Heart left ventricle (tissue), 16 donors: ENCODE data around the gene CD40LG. TPM values are rescaled to one million over a fixed set of nuclear protein-coding genes. Genes with fewer than 3 reads are reported as not detected.

Source experiments
- ATAC-seq, 4 donors: fragments of 200-7000 bp; cut with Tn5 transposase; one replicate each; pipeline ENCODE4 v1.9.1; 2020 to 2022; ENCODE audit warnings: moderate library complexity in 4 of 4, mild to moderate bottlenecking in 3 of 4, moderate number of reproducible peaks in 1 of 4
- DNase-seq, 5 donors: peaks; one replicate each; pipeline ENCODE4 v3.0.0-alpha.2; 2020
- H3K27ac ChIP-seq, 12 donors: fragments of 200-600 bp; sonication (generic) in 4 of 12; one replicate each; pipeline versions ENCODE4 v1.5.0 to v1.8.0; 2016 to 2022; ENCODE audit warnings: mild to moderate bottlenecking in 2 of 12
- H3K27me3 ChIP-seq, 9 donors: fragments of 200-600 bp; sonication (generic) in 2 of 9; one replicate each; pipeline versions ENCODE4 v1.5.1 to v1.8.0; 2016 to 2022; ENCODE audit warnings: mild to moderate bottlenecking in 3 of 9
- H3K36me3 ChIP-seq, 9 donors: fragments of 200-600 bp; sonication (generic) in 2 of 9; one replicate each; pipeline versions ENCODE4 v1.5.0 to v1.8.0; 2018 to 2022; ENCODE audit warnings: mild to moderate bottlenecking in 2 of 9
- H3K4me1 ChIP-seq, 12 donors: fragments of 200-600 bp; sonication (generic) in 4 of 12; one replicate each; pipeline versions ENCODE4 v1.5.0 to v1.8.0; 2016 to 2022; ENCODE audit warnings: mild to moderate bottlenecking in 3 of 12
- H3K4me3 ChIP-seq, 12 donors: fragments of 200-600 bp; sonication (generic) in 4 of 12; one replicate each; pipeline versions ENCODE4 v1.5.0 to v1.8.0; 2017 to 2022; ENCODE audit warnings: mild to moderate bottlenecking in 9 of 12, moderate library complexity in 4 of 12
- H3K9me3 ChIP-seq, 12 donors: fragments of 200-600 bp; sonication (generic) in 4 of 12; one replicate each; pipeline versions ENCODE4 v1.5.0 to v1.8.0; 2016 to 2022; ENCODE audit warnings: mild to moderate bottlenecking in 1 of 12
- CTCF ChIP-seq, 12 donors: fragments of 200-600 bp; sonication (generic) in 4 of 12; IDR thresholded peaks; one replicate each; pipeline versions ENCODE4 v1.5.0 to v1.8.0; 2018 to 2022; ENCODE audit warnings: antibody characterized with exemption in 12 of 12, mild to moderate bottlenecking in 5 of 12
- POLR2A ChIP-seq, 2 donors: fragments of 450-650 bp; IDR thresholded peaks; one replicate each; pipeline ENCODE4 v1.6.1; 2017; ENCODE audit warnings: antibody characterized with exemption in 2 of 2, mild to moderate bottlenecking in 2 of 2, moderate library complexity in 2 of 2
- WGBS, 4 donors: extraction: QIAGEN DNeasy Blood & Tissue Kit in 2 of 4; methylation state at CpG; one replicate each; pipeline versions ENCODE4 v1.1.5 to v1.1.7; 2013 to 2018; 5-methylcytosine and 5-hydroxymethylcytosine counted together
- intact Hi-C, 10 donors: fragments of 100-400 bp; cut with DNase I; formaldehyde crosslinking; loops; one replicate each; pipeline versions ENCODE4 v1.11.1 to v1.14.2; 2022
- polyA plus RNA-seq, 2 donors: library from polyadenylated mRNA; stranded (reverse); fragments of 200-250 nt; gene quantifications; one replicate each; pipeline ENCODE4 v1.2.3, GENCODE V29; 2013
- total RNA-seq, 9 donors: library from RNA; depleted of rRNA in 2 of 9; stranded (reverse); fragments of >200 nt in 2 of 9; fragmentation: NEBNext Ultra II Directional in 3 of 9; extraction: Animal tissue kit (Norgen Biotek cat#: 25700) in 3 of 9; gene quantifications; one replicate each; pipeline versions ENCODE4 v1.1.0 to v1.2.4, GENCODE V29; 2016 to 2023
- donor health status: ischemic (EF 13 %, LVEDD 7.1; RV severe dilation, severe dysfunction).
- donor health status: healthy with polysubstance abuse.
- donor health status: DM: no; HTN: yes; CAD: no.
- donor health status: DM: no; HTN: no; CAD: no.
- donor health status: ischemic (EF 25% LVEDD 6.9; RV normal size, moderate dysfunction).
- donor health status: ischemic (EF 25% LVEDD 5.7; RV mildly dilated, moderate dysfunction).
- donor health status: healthy.
- donor health status: DM: yes; HTN: yes; CAD: no.
- donor health status: ischemic (EF 35%, LVEDD 5.7; RV mildly dilated, moderate dysfunction).
- donor health status: nonischemic (EF 11% LVEDD 7.7; RV severe dilation, severe dysfunction).
- donor health status: DM: yes; HTN: yes; CAD: no.
- donor health status: PGD.
- donor health status: ischemic (EF 29% LVEDD 5.4; RV normal size, mild dysfunction).
- donor health status: nonischemic (EF 23%, LVEDD 6.1; RV moderate dilation, normal function).

CD40LG gene
- total and polyA plus RNA-seq, 11 donors: 0.04 to 0.75 (median 0.36) TPM; not detected in 8

DNA sequence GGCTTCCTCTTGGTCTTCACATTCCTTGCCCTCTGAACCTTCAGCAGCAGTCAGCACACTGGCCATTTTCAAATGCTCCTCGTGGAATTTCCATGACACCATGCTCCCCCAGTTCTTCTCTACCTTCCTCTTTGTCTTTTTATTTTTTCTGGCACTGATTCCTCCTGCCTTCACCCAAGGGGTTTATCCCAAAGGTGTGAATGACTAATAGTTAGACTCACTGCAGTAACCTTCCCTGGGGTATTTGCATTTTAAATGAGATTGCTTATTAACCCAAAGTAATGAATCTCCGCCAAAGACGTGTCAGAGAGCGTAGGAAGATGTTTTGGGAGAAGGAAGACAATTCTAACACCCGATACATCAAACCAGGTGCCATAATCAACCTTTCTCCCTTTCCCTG, 36.2 kb downstream of the CD40LG start:
- 64 to 92% (median 84%) methylated on average over 5 of the region's 5 CpGs for WGBS, 4 donors
- intact Hi-C loops: loop anchor here in 1 of 10 donors (5.0 kb wide), 1 partner anchor 172 kb away; no protein-coding TSS in a partner anchor
- Histone ChIP-seq H3K27ac (no peak overlapping the region), H3K4me1 (no peaks in the 10 kb centered on the region), H3K4me3 (no peak overlapping the region), H3K9me3 (no peaks in the 10 kb centered on the region), H3K36me3 (peaks cover 0 to 94% (median 49%) of the 10 kb centered on the region in 9 donors), H3K27me3 (no peaks in the 10 kb centered on the region)
- TF ChIP-seq POLR2A (IDR thresholded peaks at IDR 0.05) (no peak), CTCF (IDR thresholded peaks at IDR 0.05) (no peak)
- no peak for DNase-seq
- ATAC-seq: no peak

GRCh38 chrX:136687457-136687856, 39.5 kb downstream of the CD40LG start:
- Histone ChIP-seq H3K4me3 (no peak overlapping the region), H3K27ac (no peak overlapping the region), H3K27me3 (no peaks in the 10 kb centered on the region), H3K9me3 (no peaks in the 10 kb centered on the region), H3K36me3 (peaks cover 0 to 77% (median 34%) of the 10 kb centered on the region in 9 donors), H3K4me1 (no peaks in the 10 kb centered on the region)
- ATAC-seq (no peak), DNase-seq (no peak)
- WGBS, 4 donors: 42 to 96% (median 76%) methylated on average over 1 of the region's 1 CpG
- TF ChIP-seq POLR2A (IDR thresholded peaks at IDR 0.05): no peak
- no peak for TF ChIP-seq CTCF (IDR thresholded peaks at IDR 0.05)
- intact Hi-C loops: no loop called here

DNA sequence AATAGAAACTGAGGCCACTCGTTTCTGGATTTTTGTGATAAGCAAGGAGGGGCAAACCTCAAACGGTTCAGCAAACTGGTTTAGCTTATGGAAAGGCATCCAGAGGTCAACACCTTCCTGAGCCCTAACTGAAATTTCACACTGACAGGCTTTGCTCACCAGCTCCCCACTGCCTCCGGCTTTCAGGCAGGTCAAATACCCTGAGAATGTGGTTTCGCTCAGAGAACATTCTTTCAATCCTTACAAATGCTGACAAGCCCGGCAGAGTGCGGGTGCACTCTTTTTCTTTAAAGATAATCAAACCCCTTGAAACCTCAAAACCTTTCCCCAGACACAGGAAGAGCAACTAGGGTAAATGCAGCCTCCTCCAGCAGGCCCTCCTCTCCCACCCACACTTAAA, 41.5 kb downstream of the CD40LG start:
- Histone ChIP-seq H3K9me3 (no peaks in the 10 kb centered on the region), H3K4me3 (no peak overlapping the region), H3K4me1 (peaks cover 0 to under 1% (median 0%) of the 10 kb centered on the region in 12 donors), H3K36me3 (peaks cover 0 to 58% (median 30%) of the 10 kb centered on the region in 9 donors), H3K27me3 (peaks cover 0 to 1% (median 0%) of the 10 kb centered on the region in 9 donors), H3K27ac (peak overlapping the region in 1 of 12 donors; percentile 40)
- intact Hi-C loops: no loop called here
- ATAC-seq (no peak), DNase-seq (no peak)
- TF ChIP-seq POLR2A (IDR thresholded peaks at IDR 0.05) (no peak), CTCF (IDR thresholded peaks at IDR 0.05) (no peak)
- WGBS, 4 donors: 47 to 56% (median 51%) methylated on average over 6 of the region's 6 CpGs

- Histone ChIP-seq H3K27ac (no peak overlapping the region), H3K9me3 (no peaks in the 10 kb centered on the region), H3K27me3 (peaks cover 0 to 3% (median 0%) of the 10 kb centered on the region in 9 donors), H3K36me3 (peaks cover 0 to 49% (median 26%) of the 10 kb centered on the region in 9 donors), H3K4me1 (peaks cover 0 to 3% (median 0%) of the 10 kb centered on the region in 12 donors), H3K4me3 (no peak overlapping the region)
- intact Hi-C loops: loop anchor here in 1 of 10 donors (5.0 kb wide), 1 partner anchor 114 kb away; no protein-coding TSS in a partner anchor
- DNase-seq (no peak), ATAC-seq (no peak)
- WGBS, 4 donors: 55 to 75% (median 62%) methylated on average over 3 of the region's 3 CpGs
- no peak for TF ChIP-seq CTCF (IDR thresholded peaks at IDR 0.05)
- no peak for TF ChIP-seq POLR2A (IDR thresholded peaks at IDR 0.05)
Measured at GRCh38 chrX:136691028-136691809, 43.3 kb downstream of the CD40LG start.
